DOHH2 (cell line): Measurements from ENCODE around the gene FBXO36.

Source experiments
- H3F3A ChIP-seq: fragments of 200-600 bp; sonication (generic), shearing (Covaris generic); 2 replicates; pipeline ENCODE4 v1.6.0; 2016; ENCODE audit warnings: antibody characterized with exemption, mild to moderate bottlenecking; ENCODE audit not compliant: control insufficient read depth, insufficient read depth
- H3K27ac ChIP-seq: fragments of 200-600 bp; sonication (generic); 2 replicates; pipeline ENCODE4 v1.5.1; 2014; ENCODE audit warnings: low read depth, mild to moderate bottlenecking, low read length, moderate library complexity
- H3K27me3 ChIP-seq: fragments of 200-600 bp; sonication (generic); 2 replicates; pipeline ENCODE4 v1.6.1; 2014; ENCODE audit warnings: mild to moderate bottlenecking, low read length, mixed read lengths; ENCODE audit not compliant: control insufficient read depth
- H3K36me3 ChIP-seq: fragments of 200-600 bp; sonication (generic); 2 replicates; pipeline ENCODE4 v1.6.1; 2014; ENCODE audit warnings: mild to moderate bottlenecking, low read length, moderate library complexity, mixed read lengths; ENCODE audit not compliant: control insufficient read depth
- H3K4me1 ChIP-seq: fragments of 200-600 bp; sonication (generic); 2 replicates; pipeline ENCODE4 v1.6.1; 2014; ENCODE audit warnings: mild to moderate bottlenecking, low read length, mixed read lengths; ENCODE audit not compliant: control insufficient read depth
- H3K4me2 ChIP-seq: fragments of 200-600 bp; sonication (generic); 2 replicates; pipeline ENCODE4 v1.6.0; 2014; ENCODE audit warnings: mild to moderate bottlenecking, low read length, moderate library complexity
- H3K4me3 ChIP-seq: fragments of 200-600 bp; sonication (generic); 2 replicates; pipeline ENCODE4 v1.5.1; 2014; ENCODE audit warnings: mild to moderate bottlenecking, low read length, mixed read lengths
- H3K79me2 ChIP-seq: fragments of 200-600 bp; sonication (generic); 2 replicates; pipeline ENCODE4 v1.6.1; 2014; ENCODE audit warnings: mild to moderate bottlenecking, low read length, mixed read lengths; ENCODE audit not compliant: control insufficient read depth
- H3K9me2 ChIP-seq: fragments of 200-600 bp; sonication (generic); replicated peaks from 2 replicates; pipeline ENCODE4 v1.6.1; 2014; ENCODE audit warnings: mild to moderate bottlenecking, low read length, mixed read lengths; ENCODE audit not compliant: control insufficient read depth
- H3K9me3 ChIP-seq: fragments of 200-600 bp; sonication (generic); 2 replicates; pipeline ENCODE4 v1.6.1; 2014; ENCODE audit warnings: antibody characterized with exemption, low read length, mixed read lengths; ENCODE audit not compliant: control insufficient read depth, insufficient read depth
- H4K20me1 ChIP-seq: fragments of 200-600 bp; sonication (generic); 2 replicates; pipeline ENCODE4 v1.6.0; 2014; ENCODE audit warnings: low read depth, mild to moderate bottlenecking, antibody characterized with exemption, low read length, moderate library complexity; ENCODE audit not compliant: control insufficient read depth, insufficient read depth
- CTCF ChIP-seq: fragments of 200-600 bp; sonication (generic); IDR thresholded peaks from one replicate; pipeline ENCODE4 v1.5.1; 2014; ENCODE audit warnings: antibody characterized with exemption, mild to moderate bottlenecking, low read depth, low read length; ENCODE audit not compliant: poor library complexity, severe bottlenecking
- EZH2phosphoT487 ChIP-seq: fragments of 200-600 bp; sonication (generic); IDR thresholded peaks from 2 replicates; pipeline ENCODE4 v1.6.1; 2017; ENCODE audit warnings: borderline replicate concordance, mild to moderate bottlenecking, antibody characterized with exemption, low read length, moderate library complexity, mixed read lengths

The FBXO36 gene

GRCh38 chr2:229943770-229944449 is 21.6 kb downstream of the FBXO36 start:
- no peaks in the 10 kb centered on the region for H3K9me3 ChIP-seq
- H3F3A ChIP-seq, result no peaks in the 10 kb centered on the region
- no peak overlapping the region for H3K27ac ChIP-seq
- H3K4me1 ChIP-seq, result no peaks in the 10 kb centered on the region
- TF ChIP-seq CTCF, result no peak
- no peak for TF ChIP-seq EZH2phosphoT487
- H3K27me3 ChIP-seq, result no peaks in the 10 kb centered on the region
- H3K79me2 ChIP-seq, result no peaks in the 10 kb centered on the region
- no peak overlapping the region for H3K4me3 ChIP-seq
- no peaks in the 10 kb centered on the region for H3K9me2 ChIP-seq
- H3K36me3 ChIP-seq, result no peaks in the 10 kb centered on the region
- H4K20me1 ChIP-seq, result no peaks in the 10 kb centered on the region
- H3K4me2 ChIP-seq, result no peak overlapping the region

- Histone ChIP-seq H3K4me1 (no peaks in the 10 kb centered on the region), H3K27ac (no peak overlapping the region), H4K20me1 (no peaks in the 10 kb centered on the region), H3K4me3 (no peak overlapping the region), H3F3A (no peaks in the 10 kb centered on the region), H3K4me2 (no peak overlapping the region), H3K36me3 (no peaks in the 10 kb centered on the region), H3K27me3 (no peaks in the 10 kb centered on the region), H3K79me2 (no peaks in the 10 kb centered on the region), H3K9me2 (no peaks in the 10 kb centered on the region), H3K9me3 (no peaks in the 10 kb centered on the region)
- TF ChIP-seq CTCF, result no peak
- no peak for TF ChIP-seq EZH2phosphoT487
Measured at GRCh38 chr2:229945975-229946374, 23.7 kb downstream of the FBXO36 start.

GRCh38 chr2:229947544-229947943 is 25.2 kb downstream of the FBXO36 start:
- Histone ChIP-seq H3K36me3 (no peaks in the 10 kb centered on the region), H3K9me2 (no peaks in the 10 kb centered on the region), H3K4me1 (no peaks in the 10 kb centered on the region), H3F3A (no peaks in the 10 kb centered on the region), H3K27me3 (no peaks in the 10 kb centered on the region), H3K27ac (no peak overlapping the region), H3K79me2 (no peaks in the 10 kb centered on the region), H3K4me3 (no peak overlapping the region), H3K4me2 (no peak overlapping the region), H3K9me3 (no peaks in the 10 kb centered on the region), H4K20me1 (no peaks in the 10 kb centered on the region)
- TF ChIP-seq EZH2phosphoT487 (no peak), CTCF (no peak)
